HepG2 (cell line): ENCODE measurements around the gene DCTN1. TPM values are rescaled to one million over a fixed set of nuclear protein-coding genes. Genes with fewer than 3 reads are reported as not detected.

ENCODE experiments used
- ARID2 ChIP-seq: sonication (generic); formaldehyde crosslinking; IDR thresholded peaks from 2 replicates; pipeline ENCODE4 v1.8.1; 2022; ENCODE audit warnings: mild to moderate bottlenecking, missing genetic modification reagents, borderline replicate concordance
- EZH2 ChIP-seq: conservative IDR thresholded peaks from 2 replicates; pipeline ENCODE4 v1.6.1; 2012; ENCODE audit warnings: mild to moderate bottlenecking, low read depth, low read length, moderate library complexity
- HHEX ChIP-seq: IDR thresholded peaks from 2 replicates; pipeline ENCODE4 v1.6.1; 2016; ENCODE audit warnings: control low read depth
- HMGA1 ChIP-seq: sonication (generic); formaldehyde crosslinking; conservative IDR thresholded peaks from 2 replicates; pipeline ENCODE4 v1.4.0; 2020; ENCODE audit warnings: missing genetic modification reagents
- HOXA3 ChIP-seq: sonication (generic); formaldehyde crosslinking; IDR thresholded peaks from 2 replicates; pipeline ENCODE4 v1.5.0; 2020; ENCODE audit warnings: missing genetic modification reagents
- KDM3A ChIP-seq: IDR thresholded peaks from 2 replicates; pipeline ENCODE4 v1.6.1; 2018; ENCODE audit warnings: low read depth, missing compliant biosample characterization
- NBN ChIP-seq: fragments of 450-650 bp; conservative IDR thresholded peaks from 2 replicates; pipeline ENCODE4 v1.6.1; 2017
- NCOA1 ChIP-seq: sonication (generic); formaldehyde crosslinking; IDR thresholded peaks from 2 replicates; pipeline ENCODE4 v1.9.0; 2021; ENCODE audit warnings: missing genetic modification reagents
- POGZ ChIP-seq: sonication (generic); formaldehyde crosslinking; IDR thresholded peaks from 2 replicates; pipeline ENCODE4 v1.4.0; 2020; ENCODE audit warnings: mild to moderate bottlenecking, missing genetic modification reagents
- SCMH1 ChIP-seq: sonication (generic); formaldehyde crosslinking; IDR thresholded peaks from 2 replicates; pipeline ENCODE4 v1.9.0; 2021; ENCODE audit warnings: missing genetic modification reagents, mild to moderate bottlenecking, borderline replicate concordance
- SRSF9 ChIP-seq: fragments of 200-400 bp; formaldehyde crosslinking; IDR thresholded peaks from 2 replicates; pipeline ENCODE4 v1.6.1; 2018; ENCODE audit warnings: borderline replicate concordance, mild to moderate bottlenecking, low read depth, low read length; ENCODE audit not compliant: insufficient read depth, poor library complexity, severe bottlenecking
- ZFP1 ChIP-seq: IDR thresholded peaks from 2 replicates; pipeline ENCODE4 v1.6.1; 2016
- ZFP37 ChIP-seq: sonication (generic); formaldehyde crosslinking; IDR thresholded peaks from 2 replicates; pipeline ENCODE4 v1.4.0; 2020; ENCODE audit warnings: missing genetic modification reagents, borderline replicate concordance
- ZNF180 ChIP-seq: sonication (generic); formaldehyde crosslinking; IDR thresholded peaks from 2 replicates; pipeline ENCODE4 v1.4.0; 2020; ENCODE audit warnings: low read depth, missing genetic modification reagents, borderline replicate concordance
- ZNF670 ChIP-seq: sonication (generic); formaldehyde crosslinking; IDR thresholded peaks from 2 replicates; pipeline ENCODE4 v1.8.0; 2022; ENCODE audit warnings: mild to moderate bottlenecking, missing genetic modification reagents, borderline replicate concordance
- ZSCAN22 ChIP-seq: sonication (generic); formaldehyde crosslinking; IDR thresholded peaks from 2 replicates; pipeline ENCODE4 v1.4.0; 2020; ENCODE audit warnings: mild to moderate bottlenecking, missing genetic modification reagents
- polyA plus RNA-seq, 8 experiments: library from polyadenylated mRNA; depleted of rRNA in 3 of 8; stranded (reverse) in 7 of 8; unstranded in 1 of 8; fragments of >200 nt; fragmentation: Illumina TruSeq in 4 of 8; extraction: Trizol in 4 of 8; gene quantifications; 2 replicates each; pipeline versions ENCODE4 v1.2.1 to v1.2.3, GENCODE V29; 2011 to 2016; ENCODE audit warnings: low read depth in 4 of 8, missing spikeins in 1 of 8, mixed read lengths in 1 of 8; ENCODE audit not compliant: insufficient read depth in 1 of 8
- total RNA-seq, 5 experiments: library from RNA; depleted of rRNA; stranded (reverse); fragments of >200 nt; fragmentation: Illumina TruSeq; extraction: Trizol; gene quantifications; 2 replicates each; pipeline ENCODE4 v1.2.3, GENCODE V29; 2016; ENCODE audit warnings: low read depth in 1 of 5
- TF ChIP-seq, protein P1 (sequence below): IDR thresholded peaks from 2 replicates; pipeline ENCODE4 v1.6.1; 2018; ENCODE audit warnings: missing genetic modification reagents, mild to moderate bottlenecking, missing compliant biosample characterization
- TF ChIP-seq, protein P2 (sequence below), 2 experiments: IDR thresholded peaks; 2 replicates each; pipeline ENCODE4 v1.6.1; 2011 to 2012; ENCODE audit warnings: low read length in 2 of 2, borderline replicate concordance in 1 of 2, low read depth in 1 of 2, mild to moderate bottlenecking in 1 of 2, moderate library complexity in 1 of 2
- TF ChIP-seq, protein P3 (sequence below): sonication (generic); formaldehyde crosslinking; IDR thresholded peaks from 2 replicates; pipeline ENCODE4 v1.4.0; 2020; ENCODE audit warnings: missing genetic modification reagents
- TF ChIP-seq, protein P4 (sequence below): sonication (generic); formaldehyde crosslinking; IDR thresholded peaks from 2 replicates; pipeline ENCODE4 v1.5.1; 2020; ENCODE audit warnings: missing genetic modification reagents, mild to moderate bottlenecking, borderline replicate concordance

The DCTN1 gene
- total and polyA plus RNA-seq, 2 of the 13 experiments (the other 11 are each of a cell fraction or from before 2014, with no cell fraction given): 73.2 to 122 TPM

DNA sequence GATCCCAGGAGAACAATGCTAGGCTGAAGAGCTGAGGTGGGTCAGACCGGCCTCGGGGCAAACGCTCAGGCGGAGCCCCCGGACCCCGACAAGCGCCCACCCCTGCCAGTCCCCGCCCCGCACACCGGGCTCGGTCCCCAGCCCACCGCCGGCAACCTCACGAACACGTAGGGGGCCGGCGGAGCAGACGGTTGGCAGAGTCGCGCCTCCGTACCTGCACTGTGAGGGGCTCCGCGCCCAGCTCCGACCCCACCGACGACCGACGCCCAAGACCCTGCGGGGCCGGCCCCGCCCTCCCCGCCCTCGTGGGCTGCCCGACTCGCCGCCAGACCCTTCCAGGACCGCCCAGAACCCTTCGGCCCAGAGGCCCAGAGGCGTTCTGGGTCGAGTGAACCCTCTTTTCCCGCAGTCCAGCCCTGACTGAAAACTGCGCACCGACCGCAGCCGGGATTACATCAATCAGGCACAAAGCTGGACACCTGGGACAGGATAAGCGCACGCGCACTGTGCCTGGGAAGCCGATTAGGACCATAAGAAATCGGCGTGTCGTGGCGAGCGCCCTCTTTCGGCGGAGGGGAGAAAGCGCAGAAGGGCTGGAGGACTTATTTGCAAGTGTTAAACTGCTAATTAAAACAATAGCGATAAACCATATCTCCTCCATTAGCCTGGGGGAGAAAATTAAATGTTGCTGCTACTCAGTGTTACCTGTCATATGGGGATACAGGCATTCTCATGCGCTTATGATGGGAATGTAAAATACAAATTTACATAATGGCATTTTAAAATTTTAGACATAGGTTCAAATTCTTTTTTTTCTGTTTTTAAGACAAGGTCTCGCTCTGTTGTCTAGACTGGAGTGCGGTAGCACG is 11.7 kb upstream of the DCTN1 start (continued):
- TF ChIP-seq SCMH1 (CRISPR knock-in tag) (no peak), NCOA1 (CRISPR knock-in tag) (no peak), ZNF670 (CRISPR knock-in tag) (peak; percentile 74; the same call in 1 of the 2 replicates), SRSF9 (no peak), NBN (no peak), HMGA1 (no peak), POGZ (CRISPR knock-in tag) (peak; percentile 73), HOXA3 (peak; percentile 62; the same call in 1 of the 2 replicates), ZFP1 (CRISPR knock-in tag) (no peak; the same call in 1 of the 2 replicates), ZNF180 (0 out of 2 replicates have a peak, but pooled peaks have one; percentile 9), ZFP37 (no peak), ZSCAN22 (no peak), KDM3A (CRISPR knock-in tag) (peak; percentile 93), EZH2 (no peak), HHEX (CRISPR knock-in tag) (no peak), ARID2 (CRISPR knock-in tag) (peak; percentile 93)
- TF ChIP-seq, protein P1, sequence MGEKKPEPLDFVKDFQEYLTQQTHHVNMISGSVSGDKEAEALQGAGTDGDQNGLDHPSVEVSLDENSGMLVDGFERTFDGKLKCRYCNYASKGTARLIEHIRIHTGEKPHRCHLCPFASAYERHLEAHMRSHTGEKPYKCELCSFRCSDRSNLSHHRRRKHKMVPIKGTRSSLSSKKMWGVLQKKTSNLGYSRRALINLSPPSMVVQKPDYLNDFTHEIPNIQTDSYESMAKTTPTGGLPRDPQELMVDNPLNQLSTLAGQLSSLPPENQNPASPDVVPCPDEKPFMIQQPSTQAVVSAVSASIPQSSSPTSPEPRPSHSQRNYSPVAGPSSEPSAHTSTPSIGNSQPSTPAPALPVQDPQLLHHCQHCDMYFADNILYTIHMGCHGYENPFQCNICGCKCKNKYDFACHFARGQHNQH (CRISPR knock-in tag): peak; percentile 55
- TF ChIP-seq, protein P2, sequence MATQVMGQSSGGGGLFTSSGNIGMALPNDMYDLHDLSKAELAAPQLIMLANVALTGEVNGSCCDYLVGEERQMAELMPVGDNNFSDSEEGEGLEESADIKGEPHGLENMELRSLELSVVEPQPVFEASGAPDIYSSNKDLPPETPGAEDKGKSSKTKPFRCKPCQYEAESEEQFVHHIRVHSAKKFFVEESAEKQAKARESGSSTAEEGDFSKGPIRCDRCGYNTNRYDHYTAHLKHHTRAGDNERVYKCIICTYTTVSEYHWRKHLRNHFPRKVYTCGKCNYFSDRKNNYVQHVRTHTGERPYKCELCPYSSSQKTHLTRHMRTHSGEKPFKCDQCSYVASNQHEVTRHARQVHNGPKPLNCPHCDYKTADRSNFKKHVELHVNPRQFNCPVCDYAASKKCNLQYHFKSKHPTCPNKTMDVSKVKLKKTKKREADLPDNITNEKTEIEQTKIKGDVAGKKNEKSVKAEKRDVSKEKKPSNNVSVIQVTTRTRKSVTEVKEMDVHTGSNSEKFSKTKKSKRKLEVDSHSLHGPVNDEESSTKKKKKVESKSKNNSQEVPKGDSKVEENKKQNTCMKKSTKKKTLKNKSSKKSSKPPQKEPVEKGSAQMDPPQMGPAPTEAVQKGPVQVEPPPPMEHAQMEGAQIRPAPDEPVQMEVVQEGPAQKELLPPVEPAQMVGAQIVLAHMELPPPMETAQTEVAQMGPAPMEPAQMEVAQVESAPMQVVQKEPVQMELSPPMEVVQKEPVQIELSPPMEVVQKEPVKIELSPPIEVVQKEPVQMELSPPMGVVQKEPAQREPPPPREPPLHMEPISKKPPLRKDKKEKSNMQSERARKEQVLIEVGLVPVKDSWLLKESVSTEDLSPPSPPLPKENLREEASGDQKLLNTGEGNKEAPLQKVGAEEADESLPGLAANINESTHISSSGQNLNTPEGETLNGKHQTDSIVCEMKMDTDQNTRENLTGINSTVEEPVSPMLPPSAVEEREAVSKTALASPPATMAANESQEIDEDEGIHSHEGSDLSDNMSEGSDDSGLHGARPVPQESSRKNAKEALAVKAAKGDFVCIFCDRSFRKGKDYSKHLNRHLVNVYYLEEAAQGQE (IDR thresholded peaks at IDR 0.05; ENCODE audit: borderline replicate concordance in 1 of 2, low read depth in 1 of 2, low read length in 2 of 2): no peak
- TF ChIP-seq, protein P3, sequence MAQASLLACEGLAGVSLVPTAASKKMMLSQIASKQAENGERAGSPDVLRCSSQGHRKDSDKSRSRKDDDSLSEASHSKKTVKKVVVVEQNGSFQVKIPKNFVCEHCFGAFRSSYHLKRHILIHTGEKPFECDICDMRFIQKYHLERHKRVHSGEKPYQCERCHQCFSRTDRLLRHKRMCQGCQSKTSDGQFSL: no peak
- TF ChIP-seq, protein P4, sequence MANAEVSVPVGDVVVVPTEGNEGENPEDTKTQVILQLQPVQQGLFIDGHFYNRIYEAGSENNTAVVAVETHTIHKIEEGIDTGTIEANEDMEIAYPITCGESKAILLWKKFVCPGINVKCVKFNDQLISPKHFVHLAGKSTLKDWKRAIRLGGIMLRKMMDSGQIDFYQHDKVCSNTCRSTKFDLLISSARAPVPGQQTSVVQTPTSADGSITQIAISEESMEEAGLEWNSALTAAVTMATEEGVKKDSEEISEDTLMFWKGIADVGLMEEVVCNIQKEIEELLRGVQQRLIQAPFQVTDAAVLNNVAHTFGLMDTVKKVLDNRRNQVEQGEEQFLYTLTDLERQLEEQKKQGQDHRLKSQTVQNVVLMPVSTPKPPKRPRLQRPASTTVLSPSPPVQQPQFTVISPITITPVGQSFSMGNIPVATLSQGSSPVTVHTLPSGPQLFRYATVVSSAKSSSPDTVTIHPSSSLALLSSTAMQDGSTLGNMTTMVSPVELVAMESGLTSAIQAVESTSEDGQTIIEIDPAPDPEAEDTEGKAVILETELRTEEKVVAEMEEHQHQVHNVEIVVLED (CRISPR knock-in tag): peak; percentile 63
